ENCODE results near the gene SCN10A. TPM values are rescaled to one million over a fixed set of nuclear protein-coding genes. Genes with fewer than 3 reads are reported as not detected.

The SCN10A gene
- under 1 TPM in 1 of 7 donors, not detected in 6; 0.05 TPM for total RNA-seq
- not detected for polyA plus RNA-seq
- long read RNA-seq, donor 1 = 0 reads
- long read RNA-seq, donor 2 = 0 reads
- long read RNA-seq, donor 3 = 0 reads

DNA sequence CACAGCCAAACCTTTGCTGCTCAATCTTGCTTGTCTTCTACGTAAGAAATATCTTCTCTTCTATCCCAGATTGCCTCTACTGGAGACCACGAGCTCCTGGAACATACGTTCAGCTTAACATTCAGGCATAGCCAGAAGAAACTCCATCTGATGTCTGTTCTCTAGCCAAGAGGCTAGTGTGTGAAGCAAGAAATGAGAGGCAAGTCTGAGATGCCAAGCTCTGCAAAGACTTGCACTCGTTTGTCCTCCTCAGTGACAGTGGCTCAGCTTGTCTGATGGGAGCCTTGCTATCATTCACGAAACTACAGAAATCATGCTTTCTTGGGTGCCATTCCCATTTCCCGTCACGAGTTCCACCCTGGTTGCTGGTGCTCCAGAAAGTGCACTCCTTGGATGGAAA is at the start of gene SCN10A:
TSS of gene SCN10A (minus strand) at position 192 of the 400 bp plus-strand sequence. CDS start 22,207 bp downstream, outside the sequence.
- 70 to 78% (median 75%) methylated on average over 7 of the region's 7 CpGs for WGBS, 3 donors
- H3K36me3 ChIP-seq = no peaks in the 10 kb centered on the region
- intact Hi-C loops (cut with DNase I) = no loop called here
- TF ChIP-seq POLR2A (IDR thresholded peaks at IDR 0.05) (no peak), EP300 (IDR thresholded peaks at IDR 0.05) (no peak)
- TF ChIP-seq, protein P1, sequence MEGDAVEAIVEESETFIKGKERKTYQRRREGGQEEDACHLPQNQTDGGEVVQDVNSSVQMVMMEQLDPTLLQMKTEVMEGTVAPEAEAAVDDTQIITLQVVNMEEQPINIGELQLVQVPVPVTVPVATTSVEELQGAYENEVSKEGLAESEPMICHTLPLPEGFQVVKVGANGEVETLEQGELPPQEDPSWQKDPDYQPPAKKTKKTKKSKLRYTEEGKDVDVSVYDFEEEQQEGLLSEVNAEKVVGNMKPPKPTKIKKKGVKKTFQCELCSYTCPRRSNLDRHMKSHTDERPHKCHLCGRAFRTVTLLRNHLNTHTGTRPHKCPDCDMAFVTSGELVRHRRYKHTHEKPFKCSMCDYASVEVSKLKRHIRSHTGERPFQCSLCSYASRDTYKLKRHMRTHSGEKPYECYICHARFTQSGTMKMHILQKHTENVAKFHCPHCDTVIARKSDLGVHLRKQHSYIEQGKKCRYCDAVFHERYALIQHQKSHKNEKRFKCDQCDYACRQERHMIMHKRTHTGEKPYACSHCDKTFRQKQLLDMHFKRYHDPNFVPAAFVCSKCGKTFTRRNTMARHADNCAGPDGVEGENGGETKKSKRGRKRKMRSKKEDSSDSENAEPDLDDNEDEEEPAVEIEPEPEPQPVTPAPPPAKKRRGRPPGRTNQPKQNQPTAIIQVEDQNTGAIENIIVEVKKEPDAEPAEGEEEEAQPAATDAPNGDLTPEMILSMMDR (IDR thresholded peaks at IDR 0.05) = no peak
- no peaks in the 10 kb centered on the region for H3K4me1 ChIP-seq (ENCODE audit: insufficient read depth)
- H3K4me3 ChIP-seq = no peak within 1 kb of the TSS
- H3K9me3 ChIP-seq = no peaks in the 10 kb centered on the region
- H3K27me3 ChIP-seq = no peaks in the 10 kb centered on the region
- DNase-seq = no peak
- no peak within 1 kb of the TSS for H3K27ac ChIP-seq

DNA sequence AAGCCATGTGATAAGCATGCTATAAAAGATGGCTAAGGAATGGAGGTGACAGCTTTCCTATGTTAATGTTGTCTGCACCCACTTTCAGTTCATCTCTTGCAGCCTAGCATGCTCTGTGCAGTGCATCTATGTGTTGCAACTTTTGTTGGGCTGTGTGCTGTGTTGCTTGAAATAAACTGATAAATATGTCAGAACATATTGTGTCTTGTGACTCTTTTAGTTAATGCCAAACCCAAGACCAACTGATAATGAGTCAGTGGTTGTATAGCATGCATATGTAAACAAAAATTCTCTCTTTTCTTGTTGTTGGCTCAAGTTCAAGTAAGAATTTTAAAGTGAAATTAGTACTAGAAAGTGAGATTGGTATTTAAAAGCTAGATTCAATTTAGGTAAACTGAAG is 37.0 kb upstream of the SCN10A start:
- Histone ChIP-seq H3K36me3 (no peaks in the 10 kb centered on the region), H3K27ac (no peak overlapping the region), H3K4me3 (no peak overlapping the region), H3K4me1 (ENCODE audit: insufficient read depth) (no peaks in the 10 kb centered on the region), H3K27me3 (no peaks in the 10 kb centered on the region), H3K9me3 (no peaks in the 10 kb centered on the region)
- intact Hi-C loops (cut with DNase I) = no loop called here
- DNase-seq = no peak
- TF ChIP-seq EP300 (IDR thresholded peaks at IDR 0.05) (no peak), POLR2A (IDR thresholded peaks at IDR 0.05) (no peak)
- TF ChIP-seq, protein P1 (IDR thresholded peaks at IDR 0.05) = no peak

DNA sequence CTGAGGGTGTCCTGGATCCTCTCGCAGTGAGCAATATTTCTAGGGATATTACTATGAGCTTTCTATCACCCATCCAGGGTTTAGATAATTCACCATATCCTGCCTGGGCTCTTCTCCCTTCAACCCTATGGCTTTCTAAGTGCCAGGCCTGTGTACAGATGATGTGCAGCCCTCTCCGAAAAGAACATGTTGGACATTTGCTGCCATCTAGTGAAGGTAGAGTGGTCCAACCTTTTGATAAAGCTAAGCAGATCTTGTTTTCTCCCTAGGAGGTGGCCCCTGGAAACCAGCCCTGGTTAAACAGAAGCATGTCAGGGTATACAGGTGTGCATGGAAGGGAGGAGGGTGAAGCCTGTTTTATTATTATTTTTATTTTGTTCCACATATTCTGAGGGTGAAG is 27.9 kb upstream of the SCN10A start:
- no peak for TF ChIP-seq POLR2A (IDR thresholded peaks at IDR 0.05)
- TF ChIP-seq EP300 (IDR thresholded peaks at IDR 0.05) = no peak
- TF ChIP-seq, protein P1 (IDR thresholded peaks at IDR 0.05) = no peak
- H3K4me1 ChIP-seq (ENCODE audit: insufficient read depth) = no peaks in the 10 kb centered on the region
- 45 to 69% (median 57%) methylated on average over 2 of the region's 2 CpGs for WGBS, 3 donors
- no peaks in the 10 kb centered on the region for H3K9me3 ChIP-seq
- H3K27me3 ChIP-seq = no peaks in the 10 kb centered on the region
- no peak overlapping the region for H3K27ac ChIP-seq
- no peak overlapping the region for H3K4me3 ChIP-seq
- intact Hi-C loops (cut with DNase I) = no loop called here
- H3K36me3 ChIP-seq = no peaks in the 10 kb centered on the region
- no peak for DNase-seq

DNA sequence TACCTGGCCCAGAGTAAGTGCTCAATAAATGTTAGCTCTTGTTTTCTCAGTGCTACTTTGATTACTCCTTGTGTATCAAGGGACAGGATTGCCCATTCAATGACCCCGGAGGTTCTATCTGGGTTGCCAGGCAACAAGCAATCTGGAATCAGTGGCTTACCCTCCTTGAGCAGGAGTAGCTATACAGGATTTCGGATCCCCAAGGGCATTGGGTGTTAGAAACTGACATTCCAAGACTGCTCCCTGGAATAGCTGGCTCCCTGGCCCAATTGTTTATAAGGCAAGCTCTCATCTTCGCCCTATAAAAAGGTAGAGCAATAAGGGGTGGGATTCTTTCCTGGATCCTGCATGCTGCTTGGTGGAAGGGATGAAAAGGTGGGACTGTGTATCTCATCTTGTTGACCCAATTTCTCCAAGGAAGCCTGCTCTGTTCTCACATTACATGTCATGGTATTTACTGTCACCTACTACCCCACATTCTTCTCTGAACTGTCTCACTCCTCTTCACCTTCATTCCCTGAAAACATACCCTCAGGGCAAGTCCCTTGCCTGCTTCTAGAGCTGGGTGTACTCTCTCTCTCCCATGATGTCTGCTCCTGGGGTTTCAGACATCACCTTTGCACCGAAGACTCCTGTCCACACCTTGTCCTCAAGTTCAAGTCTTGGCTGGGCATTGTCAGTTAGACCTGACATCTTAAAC is 26.4 kb upstream of the SCN10A start:
- no peak overlapping the region for H3K27ac ChIP-seq
- TF ChIP-seq, protein P1 (IDR thresholded peaks at IDR 0.05) = no peak
- TF ChIP-seq POLR2A (IDR thresholded peaks at IDR 0.05) = no peak
- no peak for TF ChIP-seq EP300 (IDR thresholded peaks at IDR 0.05)
- H3K27me3 ChIP-seq = no peaks in the 10 kb centered on the region
- no peaks in the 10 kb centered on the region for H3K4me1 ChIP-seq (ENCODE audit: insufficient read depth)
- intact Hi-C loops (cut with DNase I) = no loop called here
- no peaks in the 10 kb centered on the region for H3K9me3 ChIP-seq
- DNase-seq = no peak
- H3K4me3 ChIP-seq = no peak overlapping the region
- no peaks in the 10 kb centered on the region for H3K36me3 ChIP-seq
- WGBS, 3 donors = 63 to 69% (median 64%) methylated on average over 4 of the region's 4 CpGs

Data from ovary (tissue), 10 donors.